Stimulated activated CD4-positive, alpha-beta T cell treated with anti-CD3 and anti-CD28 coated beads, TNF-alpha, amount 100 ng/mL, for 48 hours (primary cell): ENCODE results near the gene ENPP6.

Experiments
- DNase-seq, 3 donors: peaks; one replicate each; pipeline ENCODE4 v3.0.0-alpha.2; 2020; ENCODE audit warnings: low read depth in 3 of 3

Gene ENPP6

DNA sequence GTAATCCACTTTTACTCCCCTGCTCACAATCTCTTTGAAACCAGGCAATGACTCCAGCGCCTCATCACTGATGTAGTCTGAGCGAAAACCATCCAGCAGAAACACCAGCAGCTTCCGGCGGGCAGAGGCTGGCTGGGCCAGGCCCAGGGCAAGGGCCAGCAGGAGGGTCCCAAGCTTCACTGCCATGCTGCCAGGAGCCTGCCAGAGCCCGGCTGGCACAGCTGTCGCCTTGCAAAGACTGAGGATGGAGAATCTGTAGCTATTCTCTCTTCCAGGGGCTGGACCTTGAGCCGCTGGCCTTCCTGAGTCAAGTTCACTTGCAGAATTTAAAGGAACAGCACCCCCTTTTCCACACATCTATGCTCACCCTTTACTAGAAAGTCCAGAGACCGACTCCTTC is at the start of gene ENPP6:
ENPP6 (minus strand) TSS at position 240 of the 400 bp plus-strand sequence; CDS start at position 186, 54 bp downstream.
- no peak for DNase-seq

DNA sequence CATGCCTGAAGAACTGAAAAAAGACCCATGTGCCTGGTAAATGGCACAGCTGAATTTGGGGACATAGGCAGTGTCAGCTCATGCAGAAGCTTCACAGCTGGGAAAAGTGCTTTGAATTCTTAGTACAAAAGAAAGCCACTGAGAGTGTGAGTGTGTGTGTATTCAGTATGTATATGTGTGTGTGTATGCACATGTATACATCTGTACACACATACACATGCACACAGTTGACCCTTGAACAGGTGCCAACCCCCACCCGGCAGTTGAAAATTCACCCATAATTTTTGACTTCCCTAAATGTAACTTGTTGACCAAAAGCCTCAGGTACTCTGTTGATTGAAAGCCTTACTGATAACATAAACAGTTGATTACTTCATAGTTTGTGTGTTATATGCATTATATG is 49.5 kb upstream of the ENPP6 start:
- DNase-seq, result no peak

DNA sequence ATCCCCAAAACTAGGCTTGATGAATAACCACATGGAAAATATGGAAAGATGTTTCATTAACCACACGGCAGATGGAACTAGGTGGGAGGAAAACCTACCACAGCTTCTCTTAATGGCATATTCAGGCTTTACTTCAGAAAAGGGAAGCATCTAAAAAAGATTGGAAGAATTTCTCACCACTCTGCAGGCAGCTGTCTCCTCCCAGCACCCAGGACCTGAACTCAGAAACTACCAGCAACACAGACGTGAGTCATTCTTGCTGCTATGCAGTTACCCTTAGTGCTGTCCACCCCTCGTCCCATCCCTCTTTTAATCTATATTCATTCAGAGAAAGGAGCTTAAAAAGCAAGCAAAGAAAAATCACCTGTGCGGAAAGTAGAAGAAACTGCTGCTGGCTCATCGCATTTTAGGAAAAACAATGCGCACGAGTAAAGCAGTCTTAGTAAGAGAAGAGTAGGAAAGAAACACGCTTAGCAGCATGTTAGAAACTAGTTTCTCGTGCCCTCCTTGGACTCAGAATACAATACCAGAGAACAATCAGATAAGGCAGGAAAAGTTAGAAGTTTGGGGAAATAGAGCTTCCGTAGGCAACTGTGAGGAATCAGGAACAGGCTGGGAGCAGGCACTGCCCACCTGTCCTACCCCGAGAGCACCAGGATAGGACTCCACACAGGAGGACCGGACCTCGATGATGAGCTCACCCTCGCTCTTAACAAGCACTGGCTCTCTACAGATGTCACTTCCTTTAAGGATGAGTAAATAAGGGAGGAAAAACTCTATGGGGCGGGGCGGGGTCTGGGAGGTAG is 48.1 kb upstream of the ENPP6 start:
- DNase-seq, result no peak

DNA sequence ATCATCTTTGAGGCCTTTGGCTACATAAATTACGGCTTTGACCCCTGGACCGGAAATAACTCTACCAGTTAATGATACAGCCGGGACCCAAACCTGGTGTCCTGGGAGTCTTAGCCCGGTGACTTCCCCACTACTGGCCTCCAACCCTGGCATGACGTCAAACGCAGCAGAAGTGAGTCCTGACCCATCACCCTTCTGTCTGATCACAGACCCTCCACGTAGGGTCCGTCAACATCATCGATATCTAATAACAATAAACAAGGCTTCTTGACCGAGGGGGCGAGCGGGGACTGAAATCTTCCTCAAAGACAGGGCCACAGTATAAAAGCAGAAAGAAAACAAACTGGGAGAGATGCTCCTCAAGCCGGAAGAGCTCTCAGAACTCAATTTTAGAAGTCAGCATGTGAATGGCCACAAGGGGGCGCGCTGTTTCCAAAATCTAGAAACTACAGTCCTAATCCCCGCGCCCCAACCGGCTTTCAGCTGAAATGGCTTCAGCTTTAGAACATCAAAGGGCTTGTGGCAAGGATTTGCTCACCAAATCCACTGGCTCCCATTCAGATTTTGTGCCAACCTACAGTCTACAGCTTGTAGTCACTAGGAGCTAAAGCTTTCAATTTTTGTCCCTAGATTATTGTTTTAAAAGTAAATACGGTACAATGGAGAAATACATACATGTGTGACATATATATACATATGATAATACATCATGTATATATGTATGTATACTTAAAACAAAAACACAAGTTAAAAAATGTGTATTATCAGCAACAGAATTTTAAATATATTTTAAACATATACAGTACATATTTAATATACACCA is 46.4 kb upstream of the ENPP6 start:
- DNase-seq, result peak; percentile 89 to 97 (median 89)

DNA sequence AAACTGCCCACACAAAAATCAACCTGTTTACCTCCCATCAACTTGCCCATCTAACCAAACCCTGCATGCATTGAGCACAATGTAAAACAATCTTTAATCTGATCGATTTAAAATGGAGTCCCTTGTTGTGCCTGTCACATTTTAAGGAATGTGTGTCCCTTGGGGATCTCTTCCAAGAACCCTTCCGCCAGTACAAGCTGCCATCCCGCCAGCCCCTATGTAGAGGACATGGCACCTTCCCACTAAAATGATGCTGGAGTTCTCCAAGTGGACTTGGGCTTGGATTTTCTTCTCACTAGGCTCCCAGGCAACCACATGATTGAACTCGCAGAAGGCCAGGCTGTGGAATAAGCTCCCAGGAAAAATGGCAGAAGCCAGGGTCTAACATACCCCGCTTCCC is 45.8 kb upstream of the ENPP6 start:
- no peak for DNase-seq

DNA sequence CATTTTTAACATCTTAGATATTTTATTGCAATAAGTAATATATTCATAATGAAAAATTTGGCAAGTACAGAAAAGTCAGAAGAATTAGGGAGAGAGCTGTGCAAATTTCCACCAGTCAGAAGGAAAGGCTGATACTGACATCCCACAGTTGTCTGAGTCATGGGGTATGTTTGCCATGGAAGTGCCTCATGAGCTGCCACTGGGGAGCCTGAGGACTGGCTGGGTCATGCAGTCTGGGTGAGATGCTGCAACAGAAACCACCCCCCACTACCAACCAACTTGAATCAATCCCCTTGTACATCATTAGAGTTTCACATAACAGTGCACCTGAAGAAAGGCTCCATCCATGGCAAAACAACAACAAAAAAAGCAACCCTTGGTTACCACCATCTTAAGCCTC is 45.2 kb upstream of the ENPP6 start:
- DNase-seq, result no peak

DNA sequence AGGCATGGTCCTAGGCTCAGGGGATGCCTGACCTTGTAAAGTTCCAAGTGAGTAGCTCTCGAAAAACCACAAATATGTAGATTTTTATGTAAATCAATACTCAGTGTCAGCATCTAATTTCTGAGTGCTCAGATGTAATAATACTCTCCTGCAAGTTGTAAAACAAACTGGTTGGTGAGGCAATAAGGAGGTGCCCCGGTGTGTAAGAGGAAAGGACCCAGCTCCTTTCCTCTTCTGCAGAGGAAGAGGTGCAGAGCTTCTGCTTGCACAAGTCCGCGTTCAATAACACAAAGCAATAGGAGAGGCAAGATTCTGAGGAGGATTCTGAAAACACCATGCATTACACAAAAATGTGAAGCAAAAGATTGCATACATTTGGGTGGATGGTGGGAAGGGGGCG is 43.6 kb upstream of the ENPP6 start:
- no peak for DNase-seq

DNA sequence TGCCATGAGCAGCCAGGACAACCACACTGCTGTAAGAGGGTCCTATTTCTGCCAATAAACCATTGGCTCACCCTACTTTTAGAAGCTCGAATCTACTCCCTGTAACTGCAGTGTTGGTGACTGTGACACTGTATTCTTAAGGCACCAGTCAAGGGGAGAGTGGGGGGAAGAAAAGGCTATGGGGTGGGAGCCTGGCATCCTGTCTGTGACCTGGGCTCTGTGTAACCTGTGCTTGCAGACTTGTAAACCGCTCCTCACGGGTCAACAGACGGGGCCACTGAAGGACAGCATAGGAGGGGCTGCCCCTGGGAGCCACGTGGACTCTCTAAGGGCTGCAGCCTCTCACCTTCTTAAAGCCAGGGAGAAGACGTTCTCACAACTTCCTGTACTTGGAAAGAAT is 42.2 kb upstream of the ENPP6 start:
- DNase-seq, result no peak

DNA sequence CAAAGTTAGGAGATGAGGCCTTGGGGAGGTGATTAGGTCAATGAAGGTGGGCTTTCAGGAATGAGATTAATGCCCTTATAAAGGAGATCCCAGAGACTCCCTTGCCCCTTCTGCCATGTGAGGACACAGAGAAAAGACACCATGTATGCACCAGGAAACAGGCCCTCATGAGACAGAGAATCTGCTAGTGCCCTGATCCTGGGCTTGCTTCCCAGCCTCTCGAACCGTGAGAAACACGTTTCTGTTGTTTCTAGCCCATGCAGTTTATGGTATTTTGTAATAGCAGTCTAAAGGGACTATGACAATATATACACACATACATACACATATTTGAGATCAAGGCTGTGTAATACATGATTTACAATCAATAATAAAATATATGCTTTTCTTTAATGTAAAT is 41.4 kb upstream of the ENPP6 start:
- no peak for DNase-seq

DNA sequence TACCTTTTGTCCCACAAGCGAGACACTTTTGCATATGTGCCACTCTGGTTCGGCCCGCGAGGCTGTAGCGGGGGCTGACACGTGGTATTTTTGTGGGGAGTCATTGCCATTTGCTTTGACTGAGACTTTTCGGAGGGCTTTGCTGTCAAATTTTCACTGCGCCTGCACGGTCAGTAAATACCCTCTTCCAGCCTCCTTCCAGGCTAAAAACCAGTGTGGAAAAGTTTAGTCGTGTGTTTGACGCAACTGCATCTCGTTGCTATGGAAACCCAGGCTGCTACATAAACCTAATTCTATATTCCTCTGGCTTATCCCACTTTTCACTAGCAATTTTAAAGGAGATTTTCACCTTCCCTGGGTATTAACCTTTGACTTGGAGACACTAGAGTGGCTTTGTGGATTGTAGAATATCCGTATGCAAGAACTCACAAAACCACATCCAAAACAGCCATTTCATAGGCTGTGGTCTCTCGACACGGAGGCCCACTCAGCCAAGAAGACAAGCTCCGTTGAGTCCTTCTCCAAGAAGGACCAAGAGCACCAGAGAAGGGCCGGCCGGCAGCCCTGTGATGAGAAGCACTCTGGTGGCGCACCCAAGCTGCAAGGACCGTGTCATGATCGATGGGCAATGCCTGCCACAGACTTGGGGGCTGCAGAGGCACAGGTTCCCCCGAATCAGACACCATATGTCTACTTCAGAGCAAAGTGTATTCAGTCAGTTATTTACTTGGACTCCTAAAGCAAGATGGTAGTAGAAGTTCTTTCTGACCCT is 38.4 kb upstream of the ENPP6 start:
- no peak for DNase-seq

DNA sequence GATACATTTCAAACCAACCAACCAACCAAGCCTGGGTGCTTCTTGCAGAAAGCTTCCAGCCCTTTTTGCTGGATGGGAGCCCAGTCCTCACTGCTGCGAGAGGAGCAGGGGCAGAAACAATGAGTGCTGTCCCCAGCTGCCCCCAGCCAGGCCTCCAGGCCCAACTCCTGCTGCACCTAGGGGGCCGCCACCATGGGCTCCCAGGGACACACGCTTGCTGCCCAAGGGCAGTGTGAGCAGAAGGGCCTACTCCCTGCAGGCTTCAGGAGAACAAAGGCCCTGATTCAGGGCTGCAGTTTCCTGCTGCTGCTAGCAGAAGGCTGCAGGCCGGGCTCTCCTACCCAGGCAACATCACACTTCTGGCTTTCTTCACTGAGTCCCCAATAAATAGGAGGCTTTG is 37.7 kb upstream of the ENPP6 start:
- no peak for DNase-seq

DNA sequence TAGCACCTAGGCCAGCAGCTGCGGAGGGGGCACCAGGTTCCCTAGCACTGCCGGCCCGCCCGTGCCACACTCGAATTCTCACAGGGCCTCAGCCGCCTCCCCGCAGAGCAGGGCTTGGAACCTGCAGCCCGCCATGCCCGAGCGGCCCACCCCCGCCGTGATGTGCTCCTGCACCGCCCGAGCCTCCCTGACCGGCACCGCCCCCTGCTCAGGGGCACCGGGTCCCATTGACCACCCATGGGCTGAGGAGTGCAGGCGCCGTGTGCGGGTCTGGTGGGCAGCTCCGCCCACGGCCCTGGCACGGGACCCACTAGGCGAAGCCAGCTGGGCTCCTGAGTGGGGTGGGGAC is 35.4 kb upstream of the ENPP6 start:
- no peak for DNase-seq

DNA sequence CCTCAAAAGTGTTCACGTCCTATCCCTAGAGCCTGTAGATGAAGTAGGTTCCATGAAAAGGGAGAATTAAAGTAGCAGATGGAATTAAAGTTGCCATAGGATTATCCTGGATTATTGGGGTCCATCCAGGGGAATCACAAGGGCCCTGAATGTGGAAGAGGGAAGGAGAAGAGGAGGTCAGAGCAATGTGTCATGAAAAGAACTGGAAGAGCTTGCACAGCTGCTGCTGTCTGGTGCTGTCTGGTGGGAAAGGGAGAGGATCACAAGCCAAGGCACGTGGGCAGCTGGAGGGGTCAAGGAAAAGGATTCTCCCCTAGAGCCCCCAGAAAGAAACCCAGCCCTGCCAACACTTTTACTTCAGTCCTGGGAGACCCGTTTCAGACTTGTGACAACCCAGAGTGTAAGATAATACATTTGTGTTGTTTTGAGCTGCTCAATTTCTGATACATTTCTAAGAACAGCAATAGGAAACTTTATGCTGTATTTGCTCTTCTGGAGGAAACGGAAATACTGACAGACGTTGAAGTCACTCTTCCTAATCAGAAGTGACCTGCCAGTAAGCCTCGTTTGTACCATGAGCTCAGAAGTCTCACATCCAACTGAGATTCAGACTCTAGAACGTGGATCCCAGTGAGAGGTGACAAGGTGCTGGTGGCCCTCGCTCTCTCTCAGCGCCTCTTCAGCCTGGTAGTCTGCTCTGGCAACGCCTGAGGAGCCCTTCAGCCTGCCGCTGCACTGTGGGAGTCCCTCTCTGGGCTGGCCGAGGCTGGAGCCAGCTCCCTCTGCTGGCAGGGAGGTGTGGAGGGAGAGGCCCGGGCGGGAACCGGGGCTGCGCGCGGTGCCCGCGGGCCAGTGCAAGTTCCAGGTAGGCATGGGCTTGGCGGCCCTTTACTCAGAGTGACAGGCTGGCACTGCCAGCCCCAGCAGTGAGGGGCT is 34.7 kb upstream of the ENPP6 start:
- DNase-seq, result no peak

DNA sequence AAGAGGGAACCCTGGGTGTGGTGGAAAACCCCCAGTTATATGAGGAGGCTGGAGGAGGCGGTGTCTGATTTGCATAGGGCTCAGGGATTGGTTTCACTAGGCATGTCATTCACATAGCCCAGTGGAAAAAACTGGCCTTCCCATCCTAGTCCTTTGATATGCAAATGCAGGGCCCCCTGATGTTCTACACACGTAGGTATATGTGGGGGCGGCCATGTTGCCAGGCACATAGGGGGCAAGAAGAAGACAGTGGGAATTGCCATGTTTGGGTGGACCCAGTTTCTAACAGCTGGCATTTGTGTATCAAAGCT is 34.0 kb upstream of the ENPP6 start:
- no peak for DNase-seq

DNA sequence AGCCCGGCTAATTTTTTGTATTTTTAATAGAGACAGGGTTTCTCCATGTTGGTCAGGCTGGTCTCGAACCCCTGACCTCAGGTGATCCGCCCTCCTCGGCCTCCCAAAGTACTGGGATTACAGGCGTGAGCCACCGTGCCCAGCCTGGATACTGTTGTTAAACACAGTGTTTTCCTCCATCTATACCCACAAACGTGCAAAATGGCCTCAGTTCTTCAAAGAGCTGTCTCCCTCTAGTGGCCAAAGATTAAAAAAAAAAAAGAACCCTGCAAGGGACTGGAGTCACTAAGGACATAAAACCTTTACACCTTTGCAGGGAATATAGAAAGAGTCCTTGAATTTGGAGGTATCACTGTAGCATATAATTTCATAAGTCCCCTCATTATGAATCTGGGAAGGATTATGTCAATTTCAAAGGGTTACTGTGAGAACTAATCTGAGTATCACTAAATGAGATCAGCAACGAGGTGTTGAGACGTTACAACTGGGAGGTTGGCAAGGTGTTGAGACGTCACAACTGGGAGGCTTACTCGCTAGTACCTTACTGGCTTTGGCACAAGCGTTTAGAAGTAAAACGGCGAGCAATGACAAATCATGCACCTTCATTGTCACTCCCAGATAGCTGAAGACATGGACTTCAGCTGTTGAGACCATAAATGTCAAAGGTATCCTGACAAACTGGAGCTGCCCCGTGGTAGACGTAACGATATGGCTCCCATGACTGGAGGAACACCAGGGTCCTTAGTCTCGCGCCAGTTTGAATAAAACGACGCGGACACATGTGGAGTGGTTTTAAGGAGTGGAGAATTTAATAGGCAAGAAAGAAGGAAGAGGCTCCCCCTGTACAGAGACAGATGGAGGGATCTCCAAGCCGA is 33.4 kb upstream of the ENPP6 start:
- DNase-seq, result no peak

DNA sequence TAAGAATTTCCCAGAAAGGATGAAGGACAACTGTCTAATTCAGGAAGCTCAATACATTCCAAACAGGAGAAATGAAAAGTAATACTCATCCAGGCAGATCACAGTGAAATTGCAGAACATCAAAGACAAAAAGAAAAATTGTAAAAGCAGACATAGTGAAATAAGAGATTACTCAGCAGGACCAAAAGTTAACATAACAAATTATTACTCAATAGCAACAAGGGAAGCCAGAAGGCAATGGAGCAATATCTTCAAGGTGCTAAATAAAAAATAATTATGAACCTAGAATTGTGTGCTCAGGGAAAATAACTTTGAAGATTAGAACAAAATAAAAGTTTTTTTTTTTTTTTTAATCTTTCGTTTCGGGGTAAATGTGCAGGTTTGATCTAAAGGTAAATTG is 30.5 kb upstream of the ENPP6 start:
- DNase-seq, result no peak

DNA sequence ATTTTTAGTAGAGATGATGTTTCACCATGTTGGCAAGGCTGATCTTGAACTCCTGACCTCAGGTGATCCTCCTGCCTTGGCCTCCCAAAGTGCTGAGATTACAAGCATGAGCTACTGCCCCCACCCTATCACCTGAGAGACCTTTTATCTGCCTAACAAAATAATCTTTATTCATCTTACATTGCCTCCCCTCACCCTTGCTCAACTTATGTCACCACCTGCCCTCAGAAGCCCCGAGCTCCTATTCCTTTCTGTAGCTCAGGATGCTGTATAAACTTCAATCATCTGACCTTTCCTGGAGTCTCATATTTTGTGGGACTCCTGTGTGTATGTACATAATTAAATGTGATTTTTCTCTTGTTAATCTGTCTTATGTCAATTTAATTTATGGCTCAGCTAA is 29.7 kb upstream of the ENPP6 start:
- no peak for DNase-seq

DNA sequence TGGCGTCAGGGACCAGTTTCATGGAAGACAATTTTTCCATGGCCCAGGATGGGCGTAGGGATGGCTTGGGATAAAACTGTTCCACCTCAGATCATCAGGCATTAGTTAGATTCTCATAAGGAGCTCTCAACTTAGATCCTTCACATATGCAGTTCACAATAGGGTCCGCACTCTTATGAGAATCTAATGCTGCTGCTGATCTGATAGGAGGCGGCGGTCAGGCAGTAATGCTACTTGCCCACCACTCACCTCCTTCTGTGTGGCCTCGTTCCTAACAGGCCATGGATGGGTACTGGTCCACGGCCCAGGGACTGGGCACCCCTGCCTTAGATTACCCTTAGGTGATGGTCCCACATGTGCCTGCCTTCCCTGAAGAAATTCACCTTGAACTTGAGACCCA is 28.8 kb upstream of the ENPP6 start:
- DNase-seq, result no peak

DNA sequence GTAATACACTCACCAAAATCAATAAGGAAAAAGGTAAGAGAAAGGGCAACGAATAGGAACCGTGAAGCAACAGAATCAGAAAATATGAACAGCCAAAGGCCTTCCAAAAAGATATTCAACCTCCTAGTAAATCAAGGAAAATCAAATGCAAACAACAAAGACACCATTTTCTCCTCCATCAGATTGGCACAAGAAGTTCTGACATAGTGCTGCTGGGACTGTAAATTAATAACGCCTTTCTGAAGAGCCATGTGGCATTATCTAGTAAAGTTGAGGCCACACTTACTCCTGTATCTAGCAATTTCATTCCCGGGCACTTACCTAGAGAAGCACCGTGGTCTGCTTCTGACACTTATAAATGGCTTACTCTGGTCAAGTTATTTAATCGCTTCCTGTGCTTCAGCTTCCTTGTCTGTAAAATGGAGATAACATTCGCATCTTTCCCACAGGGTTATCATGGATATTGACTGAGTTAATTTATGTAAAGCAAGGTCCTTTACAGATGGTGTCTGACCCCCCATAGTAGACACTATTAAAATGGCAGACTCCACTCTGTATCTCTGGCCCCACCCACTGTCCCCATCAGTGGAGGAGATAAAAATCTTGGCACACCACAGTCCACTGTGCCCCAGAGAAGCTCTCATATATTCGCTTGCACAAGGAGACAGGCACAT is 20.5 kb upstream of the ENPP6 start:
- no peak for DNase-seq

DNA sequence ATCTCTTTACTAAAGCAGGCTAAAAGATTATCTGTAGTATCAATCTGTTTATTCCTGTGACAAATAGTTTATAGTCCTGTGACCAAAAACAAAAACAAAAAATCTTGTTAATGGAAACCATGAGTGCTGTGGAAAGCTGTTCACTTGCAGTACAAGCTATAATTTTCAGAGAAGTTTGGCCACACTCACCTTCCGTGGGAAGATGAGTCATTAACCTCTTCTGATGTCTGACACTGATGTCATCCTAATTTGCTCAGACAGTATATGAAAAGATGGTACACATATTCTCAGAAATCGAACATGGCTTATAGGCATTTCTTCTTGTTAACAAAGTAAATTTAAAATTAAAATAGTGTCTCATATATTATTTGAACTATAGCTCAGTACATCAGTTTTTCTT is 19.9 kb upstream of the ENPP6 start:
- no peak for DNase-seq
